ENCODE data around the gene SRM. TPM values are rescaled to one million over a fixed set of nuclear protein-coding genes. Genes with fewer than 3 reads are reported as not detected.
A peak's percentile ranks its signal among the peaks of the same experiment; 100 is the strongest.

SRM gene
- total and polyA plus RNA-seq, 2 donors (not counting 1 experiment from before 2014, with no cell fraction given) = 38.9 to 79.2 TPM

GRCh38 chr1:11013160-11013531 lies 46.7 kb downstream of the SRM start:
- peak overlapping the region; percentile 93 for H2AFZ ChIP-seq (ENCODE audit: insufficient read depth, low read depth, low read length, poor library complexity, severe bottlenecking)
- ATAC-seq (ENCODE audit: low read depth) = no peak
- intact Hi-C loops (cut with micrococcal nuclease) = loop anchor here (2.0 kb wide), 1 partner anchor 896 kb away; no protein-coding TSS in a partner anchor

More at GRCh38 chr1:11013160-11013531, 46.7 kb downstream of the SRM start:
- H3K9ac ChIP-seq (ENCODE audit: low read length) = peak overlapping the region; percentile 99
- H3K4me2 ChIP-seq (replicated peaks; ENCODE audit: low read depth, low read length, poor library complexity, severe bottlenecking) = peak overlapping the region; percentile 89
- peaks cover 15 to 26% of the 10 kb centered on the region in 2 donors for H3K4me1 ChIP-seq (ENCODE audit: control insufficient read depth in 2 of 2, insufficient read depth in 2 of 2, low read length in 2 of 2)
- peak overlapping the region; percentile 98 to 99 for H3K27ac ChIP-seq (ENCODE audit: low read length in 2 of 2)
- Mint-ChIP-seq H3K4me3 (peak overlapping the region; percentile 86), H3K27me3 (no peaks in the 10 kb centered on the region), H3K4me1 (peaks cover 29% of the 10 kb centered on the region), H3K9me3 (ENCODE audit: insufficient read depth) (no peaks in the 10 kb centered on the region), H3K27ac (peak overlapping the region; percentile 99)
- TF ChIP-seq, protein P1, sequence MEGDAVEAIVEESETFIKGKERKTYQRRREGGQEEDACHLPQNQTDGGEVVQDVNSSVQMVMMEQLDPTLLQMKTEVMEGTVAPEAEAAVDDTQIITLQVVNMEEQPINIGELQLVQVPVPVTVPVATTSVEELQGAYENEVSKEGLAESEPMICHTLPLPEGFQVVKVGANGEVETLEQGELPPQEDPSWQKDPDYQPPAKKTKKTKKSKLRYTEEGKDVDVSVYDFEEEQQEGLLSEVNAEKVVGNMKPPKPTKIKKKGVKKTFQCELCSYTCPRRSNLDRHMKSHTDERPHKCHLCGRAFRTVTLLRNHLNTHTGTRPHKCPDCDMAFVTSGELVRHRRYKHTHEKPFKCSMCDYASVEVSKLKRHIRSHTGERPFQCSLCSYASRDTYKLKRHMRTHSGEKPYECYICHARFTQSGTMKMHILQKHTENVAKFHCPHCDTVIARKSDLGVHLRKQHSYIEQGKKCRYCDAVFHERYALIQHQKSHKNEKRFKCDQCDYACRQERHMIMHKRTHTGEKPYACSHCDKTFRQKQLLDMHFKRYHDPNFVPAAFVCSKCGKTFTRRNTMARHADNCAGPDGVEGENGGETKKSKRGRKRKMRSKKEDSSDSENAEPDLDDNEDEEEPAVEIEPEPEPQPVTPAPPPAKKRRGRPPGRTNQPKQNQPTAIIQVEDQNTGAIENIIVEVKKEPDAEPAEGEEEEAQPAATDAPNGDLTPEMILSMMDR (IDR thresholded peaks at IDR 0.05) = no peak
- TF ChIP-seq EZH2 (IDR thresholded peaks at IDR 0.05; ENCODE audit: borderline replicate concordance, insufficient read depth, low read depth, low read length, poor library complexity, severe bottlenecking) = no peak
- CTCF ChIA-PET = interaction anchor here (1.4 to 2.8 kb wide), 2 partner anchors 24 to 518 kb away, joined by 3 to 12 read pairs; no protein-coding TSS in a partner anchor
- H4K20me1 ChIP-seq (ENCODE audit: control insufficient read depth, insufficient read depth, low read length, poor library complexity, severe bottlenecking) = peaks cover 49% of the 10 kb centered on the region
- no peak for DNase-seq
- peaks cover 9 to 43% of the 10 kb centered on the region in 2 experiments for H3K36me3 ChIP-seq (replicated peaks in 1 of 2; ENCODE audit: control extremely low read depth in 1 of 2, control insufficient read depth in 1 of 2, extremely low read depth in 1 of 2, insufficient read depth in 2 of 2, low read length in 1 of 2)
- POLR2A ChIA-PET = interaction anchor here (0.9 to 1.7 kb wide), 2 partner anchors 86 to 897 kb away, joined by 7 to 9 read pairs; partner anchors contain the start of gene EXOSC10
- H3K4me3 ChIP-seq (ENCODE audit: control extremely low read depth in 1 of 5, extremely low read depth in 1 of 5, insufficient read depth in 1 of 5, low read depth in 2 of 5, low read length in 4 of 5) = peak overlapping the region; percentile 81 to 97 (median 95)
- WGBS (ENCODE audit: insufficient coverage) = 4% methylated on average over 8 of the region's 11 CpGs
- no peaks in the 10 kb centered on the region for H3K27me3 ChIP-seq (replicated peaks in 1 of 4; ENCODE audit: control extremely low read depth in 1 of 4, control insufficient read depth in 3 of 4, insufficient read depth in 4 of 4, low read length in 3 of 4)
- H3K9me3 ChIP-seq (ENCODE audit: control extremely low read depth in 1 of 3, control insufficient read depth in 2 of 3, insufficient read depth in 1 of 3, low read length in 2 of 3) = no peaks in the 10 kb centered on the region
- H3K79me2 ChIP-seq (ENCODE audit: control insufficient read depth, insufficient read depth, low read length) = peaks cover 47% of the 10 kb centered on the region
